NOMO-1 treated with DMSO at 0.1 percent for 48 hours (cell line): ENCODE results near the gene IL12RB1.
A peak's percentile ranks its signal among the peaks of the same experiment; 100 is the strongest.

ENCODE experiments used
- DNase-seq: peaks from one replicate; lab custom pipeline; 2025; ENCODE audit not compliant: unreplicated experiment; lab: John Stamatoyannopoulos, UW

Gene IL12RB1

DNA sequence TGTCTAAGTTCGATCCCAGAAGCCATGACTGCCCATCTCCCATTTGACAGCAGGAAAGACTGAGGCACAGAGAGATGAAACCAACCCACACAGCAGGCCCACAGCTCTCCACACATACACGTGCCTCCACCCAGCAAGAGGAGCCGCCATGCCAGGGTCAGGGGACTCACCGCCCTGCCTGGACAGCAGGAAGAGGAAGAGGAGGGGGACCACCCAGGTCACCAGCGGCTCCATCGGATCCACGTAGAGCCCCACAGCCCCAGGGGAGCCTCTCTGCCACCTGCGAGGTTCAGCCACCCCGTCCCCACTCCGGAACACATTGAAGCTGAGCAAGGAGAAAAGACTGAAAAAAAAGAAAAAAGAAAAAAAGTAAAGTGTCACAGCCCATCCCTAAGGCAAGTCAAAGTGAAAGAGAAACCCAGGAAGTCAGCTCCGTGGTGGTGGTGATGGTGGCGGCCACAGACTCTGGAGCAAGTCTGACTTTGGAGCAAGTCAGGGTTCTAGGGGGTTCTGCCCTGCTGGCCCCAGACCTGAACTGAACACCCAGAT is at the start of gene IL12RB1:
TSS of gene IL12RB1 (minus strand) at position 345 of the 549 bp plus-strand sequence. CDS start at position 234, 111 bp downstream.
- peak; percentile 64 for DNase-seq

DNA sequence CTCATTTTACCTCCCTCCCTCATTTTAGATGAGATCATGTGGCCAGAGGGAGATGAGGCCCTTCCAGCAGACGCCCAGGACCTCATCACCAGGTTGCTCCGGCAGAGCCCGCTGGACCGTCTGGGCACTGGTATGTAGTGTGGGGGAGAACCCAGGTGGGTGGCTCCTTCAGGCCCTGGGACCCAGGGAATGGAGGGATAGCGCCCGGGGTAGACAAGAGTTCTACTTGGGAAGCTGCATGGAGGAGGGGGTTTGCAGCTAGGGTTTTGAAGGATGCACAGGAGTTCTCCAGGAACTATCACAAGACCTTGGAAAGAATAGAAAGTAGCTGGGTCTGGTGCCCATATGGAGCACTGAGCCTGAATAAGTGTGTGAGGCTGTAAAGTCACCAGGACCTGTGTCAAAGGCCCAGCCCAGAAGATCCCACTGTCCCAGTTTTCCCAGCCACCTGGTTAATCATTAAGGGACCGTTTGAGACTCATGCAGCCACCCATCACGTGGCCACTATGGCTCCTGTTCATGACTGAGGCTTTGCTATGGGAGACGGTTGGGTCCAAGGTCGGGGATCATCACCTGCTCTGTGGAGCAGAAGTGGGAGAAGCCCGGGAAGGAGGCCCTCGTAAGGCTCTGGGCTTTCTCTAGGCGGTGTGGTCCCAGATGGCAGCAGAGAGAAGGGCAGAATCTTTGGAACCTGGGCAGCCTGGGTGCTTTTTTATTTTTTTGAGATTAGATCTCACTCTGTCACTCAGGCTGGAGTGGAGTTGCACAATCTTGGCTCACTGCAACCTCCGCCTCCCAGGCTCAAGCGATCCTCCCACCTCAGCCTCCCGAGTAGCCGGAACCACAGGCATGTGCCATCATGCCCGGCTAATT is 49.2 kb upstream of the IL12RB1 start:
- DNase-seq: no peak

DNA sequence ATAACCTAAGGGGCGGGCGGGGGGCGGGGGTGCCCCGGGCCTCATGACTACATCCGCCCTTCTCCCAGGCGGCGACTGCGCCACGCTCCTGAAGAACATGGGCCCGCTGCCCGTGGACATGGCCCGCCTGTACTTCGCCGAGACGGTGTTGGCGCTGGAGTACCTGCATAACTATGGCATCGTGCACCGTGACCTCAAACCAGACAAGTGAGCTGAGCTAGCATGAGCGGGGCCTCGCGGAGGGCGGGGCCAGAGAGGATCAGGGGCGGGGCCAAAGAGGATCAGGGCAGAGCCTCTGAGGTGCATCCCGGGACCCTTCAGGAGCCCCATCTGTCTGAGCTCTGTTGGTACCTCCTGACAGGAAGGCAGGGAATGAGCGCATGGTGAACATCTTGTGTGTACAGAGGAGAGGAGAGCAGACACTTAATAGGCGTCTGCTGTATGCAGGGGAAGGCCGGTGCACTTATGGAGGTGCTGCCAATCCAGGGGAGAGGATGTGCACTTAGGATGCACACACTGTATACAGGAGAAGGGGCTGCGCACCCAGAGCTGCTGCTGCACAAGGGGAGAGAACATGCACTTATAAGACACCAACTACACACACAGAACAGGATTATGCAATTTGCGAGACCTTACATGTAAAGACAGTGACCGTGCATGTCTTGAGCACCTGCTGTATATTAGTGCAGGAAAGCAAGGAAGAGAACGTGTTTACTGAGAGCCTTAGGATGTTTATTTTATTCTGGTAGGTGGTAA is 45.3 kb upstream of the IL12RB1 start:
- no peak for DNase-seq

DNA sequence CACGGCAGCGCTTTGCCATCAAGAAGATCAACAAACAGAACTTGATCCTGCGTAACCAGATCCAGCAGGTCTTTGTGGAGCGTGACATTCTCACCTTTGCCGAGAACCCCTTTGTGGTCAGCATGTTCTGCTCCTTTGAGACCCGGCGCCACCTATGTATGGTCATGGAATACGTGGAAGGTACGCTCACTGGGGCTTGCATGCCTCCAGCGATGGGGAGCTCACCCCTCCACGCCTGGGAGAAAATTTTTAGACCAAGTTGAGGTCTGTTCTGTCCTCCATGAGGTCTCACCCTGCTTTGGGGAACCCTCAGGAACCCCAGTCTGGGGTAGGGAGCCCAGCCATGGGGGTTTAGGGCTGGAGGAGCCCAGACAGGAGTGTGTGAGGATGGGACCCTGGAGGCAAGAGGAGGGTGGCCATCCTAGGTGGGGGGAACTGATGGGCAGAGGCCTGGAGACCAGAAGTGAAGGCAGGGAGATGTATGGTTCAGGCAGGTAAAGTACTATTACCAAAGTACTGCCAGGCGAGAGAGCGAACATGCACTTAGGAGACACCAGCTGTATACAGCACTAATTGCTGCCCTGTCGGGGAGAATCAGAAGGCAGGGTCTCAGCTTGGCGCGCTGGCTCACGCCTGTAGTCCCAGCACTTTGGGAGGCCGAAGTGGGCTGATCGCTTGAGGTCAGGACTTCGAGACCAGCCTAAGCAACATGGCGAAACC is 43.9 kb upstream of the IL12RB1 start:
- no peak for DNase-seq

DNA sequence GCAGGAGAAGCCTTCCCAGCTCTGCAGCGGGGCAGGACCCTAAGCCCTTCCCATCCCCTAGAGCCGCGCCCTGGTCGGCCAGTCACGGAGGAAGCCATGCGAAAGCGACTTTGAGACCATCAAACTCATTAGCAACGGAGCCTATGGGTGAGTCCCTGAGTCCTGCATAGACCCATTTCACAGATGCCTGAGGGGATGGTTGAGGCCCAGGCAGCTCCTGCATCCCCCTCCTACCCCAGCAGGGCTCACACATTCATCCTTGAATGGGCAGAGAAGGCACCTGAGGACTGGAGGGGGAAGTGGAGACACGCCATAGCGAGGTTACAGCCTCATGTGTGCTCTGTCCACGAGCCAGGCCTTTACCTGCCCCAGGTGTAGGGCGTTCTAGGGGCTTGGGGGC is 42.1 kb upstream of the IL12RB1 start:
- no peak for DNase-seq

DNA sequence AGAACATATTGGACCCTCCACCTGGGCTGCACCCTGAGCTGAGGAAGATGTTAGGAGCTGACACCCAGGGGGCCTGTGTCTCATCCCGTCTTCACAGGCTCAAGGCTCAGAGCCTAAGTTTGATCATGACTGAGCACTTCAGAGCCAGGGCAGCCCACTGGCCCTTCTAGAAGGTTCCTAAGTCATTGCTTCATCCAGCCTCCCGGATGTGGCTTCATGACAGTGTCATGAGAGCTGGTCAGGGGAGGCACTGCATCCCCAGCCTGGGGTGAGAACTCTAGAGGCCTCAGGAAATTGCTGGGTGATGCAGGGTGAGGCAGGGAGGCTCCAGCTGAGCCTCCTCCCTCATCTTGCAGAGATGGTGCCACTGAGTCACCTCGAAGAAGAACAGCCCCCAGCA is 41.3 kb upstream of the IL12RB1 start:
- DNase-seq: peak; percentile 61

DNA sequence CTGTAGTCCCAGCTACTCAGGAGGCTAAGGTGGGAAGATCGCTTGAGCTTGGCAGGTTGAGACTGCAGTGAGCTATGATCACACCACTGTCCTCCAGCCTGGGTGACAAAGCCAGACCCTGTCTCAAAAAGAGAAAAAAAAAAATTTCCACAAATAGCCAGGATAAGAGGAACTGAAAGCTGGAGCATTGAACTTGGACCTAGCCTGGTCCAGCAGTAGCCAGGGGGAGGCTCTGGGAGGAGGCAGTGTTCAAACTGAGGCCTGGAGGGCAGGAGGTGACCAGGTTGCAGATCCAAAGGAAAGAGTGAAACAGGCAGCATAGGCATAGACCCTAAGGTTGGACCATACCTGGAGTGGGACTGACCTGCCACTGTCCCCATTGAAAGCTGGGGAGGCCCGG is 39.4 kb upstream of the IL12RB1 start:
- DNase-seq: no peak

DNA sequence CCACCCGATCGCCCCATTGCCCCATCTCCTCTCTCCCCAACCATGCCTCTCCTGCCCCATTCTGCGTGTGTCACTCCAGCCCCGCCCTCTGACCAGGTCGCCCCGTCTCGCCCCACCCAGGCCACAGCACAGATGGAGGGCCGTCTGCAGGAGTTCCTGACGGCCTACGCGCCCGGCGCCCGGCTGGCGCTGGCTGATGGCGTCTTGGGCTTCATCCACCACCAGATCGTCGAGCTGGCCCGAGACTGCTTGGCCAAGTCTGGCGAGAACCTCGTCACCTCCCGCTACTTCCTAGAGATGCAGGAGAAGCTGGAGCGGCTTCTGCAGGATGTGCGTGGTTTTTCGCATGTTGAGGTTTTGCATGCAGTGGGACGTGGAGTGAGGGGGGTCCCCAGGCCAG is 37.1 kb upstream of the IL12RB1 start:
- DNase-seq: no peak

DNA sequence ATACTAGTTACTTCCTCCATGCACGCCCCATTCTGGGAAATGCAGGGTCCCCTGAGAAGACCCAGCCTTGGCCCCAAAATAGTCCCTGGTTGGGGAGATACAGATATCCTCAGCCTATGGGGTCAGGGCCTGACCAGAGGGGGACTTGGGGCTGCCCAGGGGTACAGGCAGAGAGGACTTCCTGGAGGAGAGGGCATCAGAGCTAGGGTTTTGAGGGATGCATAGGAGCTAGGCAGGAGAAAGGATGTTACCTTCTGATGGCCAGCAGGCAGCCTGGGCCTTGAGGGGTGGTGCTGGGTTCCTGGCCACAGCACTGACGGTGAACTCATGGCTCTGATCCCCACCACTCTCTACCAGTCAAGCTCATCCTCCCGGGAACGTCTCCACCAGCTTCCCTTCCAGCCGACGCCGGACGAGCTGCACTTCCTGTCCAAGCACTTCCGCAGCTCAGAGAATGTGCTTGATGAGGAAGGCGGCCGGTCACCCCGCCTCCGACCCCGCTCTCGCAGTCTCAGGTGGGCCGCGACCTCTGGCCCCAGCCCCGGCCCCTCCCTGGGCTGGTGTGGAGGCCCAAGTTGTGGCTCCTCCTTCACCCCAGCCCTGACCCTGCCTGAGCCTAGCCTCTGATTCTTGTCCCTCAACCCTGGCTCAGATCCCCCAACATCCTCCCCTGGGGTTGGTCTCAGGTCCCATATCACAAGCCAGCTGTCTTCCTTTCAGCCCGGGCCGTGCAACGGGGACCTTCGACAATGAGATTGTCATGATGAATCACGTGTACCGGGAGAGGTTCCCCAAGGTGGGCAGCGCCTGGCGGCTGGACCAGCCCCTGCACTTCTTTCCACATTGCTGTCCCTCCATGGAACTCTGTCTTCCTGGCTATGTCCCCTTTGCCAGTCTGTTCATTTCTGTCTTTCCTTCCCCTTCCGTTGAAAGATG is 36.4 kb upstream of the IL12RB1 start:
- no peak for DNase-seq

DNA sequence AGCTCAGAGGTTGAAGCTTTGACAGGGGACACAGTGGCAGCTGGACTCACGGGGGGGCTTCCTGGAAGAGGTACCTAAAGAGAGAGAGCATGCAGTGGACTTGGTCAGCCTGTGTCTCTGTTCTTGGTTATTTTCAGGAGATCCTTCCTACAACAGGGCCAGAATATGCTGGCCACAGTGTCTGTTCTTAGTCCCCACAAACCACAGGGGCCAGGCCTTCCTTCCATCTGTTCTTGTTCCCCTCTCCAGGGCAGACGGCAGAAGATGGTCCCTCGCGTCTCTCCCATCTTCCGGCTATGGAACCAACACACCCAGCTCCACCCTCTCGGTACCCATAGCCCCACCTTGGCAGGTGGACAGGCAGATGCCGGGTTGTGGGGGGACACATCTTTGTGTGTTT is 35.7 kb upstream of the IL12RB1 start:
- DNase-seq: no peak

DNA sequence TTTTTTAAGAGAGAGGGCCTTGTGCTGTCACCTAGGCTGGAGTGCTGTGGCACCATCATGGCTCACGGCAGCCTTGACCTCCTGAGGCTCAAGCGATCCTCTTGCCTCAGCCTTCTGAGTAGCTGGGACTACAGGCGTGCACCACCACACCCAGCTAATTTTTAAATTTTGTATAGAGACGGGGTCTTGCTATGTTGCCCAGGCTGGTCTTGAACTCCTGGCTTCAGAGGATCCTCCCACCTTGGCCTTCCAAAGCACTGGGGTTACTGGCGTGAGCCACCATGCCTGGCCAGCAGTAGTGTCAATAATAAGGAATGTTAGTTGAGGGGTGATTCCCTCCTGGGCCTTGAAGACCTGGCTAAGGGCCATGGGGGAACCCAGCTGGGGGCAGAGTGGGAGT is 34.4 kb upstream of the IL12RB1 start:
- no peak for DNase-seq

DNA sequence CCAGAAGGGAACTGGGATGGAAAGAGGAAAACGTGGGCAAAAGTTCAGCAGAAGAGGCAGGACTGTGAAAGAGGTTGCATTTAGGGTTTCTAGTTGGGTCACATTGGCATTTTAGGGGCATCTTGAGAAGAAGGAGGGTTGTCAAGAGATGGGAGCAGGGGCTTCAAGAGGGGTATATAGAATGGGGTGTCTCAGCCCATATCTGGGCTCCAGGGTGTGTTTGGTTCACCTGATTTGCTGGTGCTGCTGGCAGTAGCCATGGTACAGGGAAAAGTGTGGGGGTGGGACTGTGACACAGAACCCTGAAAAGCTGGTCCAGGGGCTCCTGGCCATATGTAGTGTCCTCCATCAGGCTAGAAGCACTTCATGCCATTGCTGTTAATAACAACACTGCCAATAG is 33.4 kb upstream of the IL12RB1 start:
- DNase-seq: no peak

DNA sequence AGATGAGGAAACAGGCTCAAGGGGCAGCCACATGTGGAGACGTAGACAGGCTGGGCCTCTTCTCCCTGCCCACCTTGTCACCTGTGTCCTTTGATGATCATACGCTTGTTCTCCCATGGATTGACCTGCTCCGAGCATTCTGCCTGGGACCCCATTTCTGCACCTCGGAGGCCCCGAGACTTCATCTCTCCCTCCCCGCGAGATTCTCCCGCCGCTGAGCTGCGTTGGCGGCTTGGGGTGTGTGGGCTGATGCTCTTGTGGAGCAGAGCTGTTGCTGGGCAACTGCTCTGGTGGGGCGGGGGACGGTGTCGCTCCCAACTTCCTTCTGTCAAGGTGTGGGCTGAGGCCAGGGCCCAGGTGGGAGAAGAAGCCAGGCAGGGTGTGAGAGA is 33.0 kb upstream of the IL12RB1 start:
- DNase-seq: no peak

DNA sequence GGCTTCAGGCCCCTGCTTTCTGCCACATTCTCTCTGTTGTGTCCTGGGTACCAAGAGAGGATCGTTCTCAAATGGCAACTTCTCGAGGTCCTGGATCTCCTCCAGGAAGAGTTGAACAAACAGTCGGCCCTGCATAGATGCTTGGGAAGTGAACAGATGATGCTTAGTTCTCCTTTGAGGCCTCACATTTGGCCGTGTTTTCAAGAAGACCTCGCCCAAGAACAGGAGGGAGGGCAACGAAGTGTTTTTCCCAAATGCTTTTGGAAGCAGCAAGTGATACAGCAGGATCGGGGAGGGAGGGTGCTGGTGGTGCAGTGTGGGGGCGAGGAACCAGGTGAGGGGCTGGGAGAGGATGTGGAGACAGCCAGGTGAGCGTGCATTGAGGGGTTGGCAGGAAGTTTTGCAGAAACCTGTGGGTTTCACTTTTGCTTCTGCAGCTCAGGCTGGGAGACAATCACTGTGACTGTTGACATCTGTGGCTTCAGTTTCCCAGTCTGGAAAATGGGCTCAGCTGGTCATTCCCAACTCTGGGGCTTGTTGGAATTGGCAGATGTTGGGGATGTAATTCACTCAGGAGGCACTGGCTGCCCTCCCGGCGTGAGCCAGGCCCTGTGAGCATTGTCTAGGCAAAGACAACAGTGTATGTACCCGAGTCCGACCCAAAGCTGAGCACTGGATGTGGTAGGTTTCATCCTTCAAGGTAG is 32.4 kb upstream of the IL12RB1 start:
- no peak for DNase-seq

DNA sequence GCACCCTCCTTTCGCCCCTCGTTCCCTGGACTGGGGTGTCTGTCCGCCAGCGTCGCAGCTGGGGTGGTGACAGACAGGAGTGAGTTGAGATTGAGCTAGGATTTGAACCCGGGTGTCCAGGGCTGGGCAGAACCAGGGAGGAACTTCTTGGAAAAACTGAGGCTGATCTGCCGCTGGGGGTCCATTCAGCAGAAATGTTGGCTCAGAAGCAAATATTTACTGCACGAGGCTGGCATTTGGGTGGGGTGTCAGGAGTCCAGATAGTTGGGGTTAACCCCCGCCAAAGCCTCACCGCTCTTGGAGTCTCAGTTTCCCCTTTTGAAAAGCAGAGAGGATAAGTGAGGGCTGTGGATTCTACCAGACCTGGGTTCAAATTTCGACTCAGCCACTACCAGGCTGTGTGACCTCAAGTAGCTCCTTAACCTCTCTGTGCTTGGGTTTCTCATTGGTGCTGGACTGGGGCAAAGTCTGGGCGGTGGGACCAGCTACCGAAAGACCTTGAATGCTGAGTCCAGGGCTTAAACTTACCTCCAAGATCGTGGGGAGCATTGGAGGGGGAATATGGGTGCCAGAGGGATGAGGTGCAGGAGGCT is 31.8 kb upstream of the IL12RB1 start:
- DNase-seq: no peak

DNA sequence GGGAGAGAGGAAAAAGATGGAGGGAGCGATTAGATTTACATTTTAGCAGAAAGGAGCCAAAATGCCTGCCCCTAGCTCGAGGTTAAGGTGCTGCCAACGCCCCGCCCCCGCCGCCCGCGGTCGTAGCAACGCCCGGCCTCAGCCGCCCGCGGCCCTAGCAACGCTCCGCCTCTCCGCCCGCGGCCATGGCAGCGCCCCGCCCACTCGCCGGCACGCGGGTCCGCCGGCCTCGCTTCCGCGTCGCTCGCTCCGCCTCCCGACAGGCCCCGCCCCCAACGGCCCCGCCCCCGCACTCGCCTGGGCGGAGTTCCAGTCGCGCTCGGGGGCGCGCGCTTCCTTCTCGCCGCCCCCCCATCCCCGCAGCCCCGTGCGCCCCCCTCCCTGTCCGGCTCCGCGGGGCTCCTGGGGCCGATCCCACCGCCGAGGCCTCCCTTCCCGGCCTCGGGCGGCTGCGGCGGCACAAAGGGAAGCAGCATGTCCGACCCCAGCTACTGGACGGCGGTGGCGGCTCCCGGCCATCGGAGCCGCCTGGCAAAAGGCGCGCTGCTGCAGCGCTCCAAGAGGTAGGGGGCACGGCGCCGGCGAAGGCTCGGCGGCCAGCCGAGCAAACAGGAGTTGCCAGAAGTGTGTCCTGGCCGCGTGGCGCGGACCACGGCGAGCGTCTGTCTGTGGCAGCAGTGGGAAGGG is 31.1 kb upstream of the IL12RB1 start:
- peak; percentile 76 for DNase-seq

DNA sequence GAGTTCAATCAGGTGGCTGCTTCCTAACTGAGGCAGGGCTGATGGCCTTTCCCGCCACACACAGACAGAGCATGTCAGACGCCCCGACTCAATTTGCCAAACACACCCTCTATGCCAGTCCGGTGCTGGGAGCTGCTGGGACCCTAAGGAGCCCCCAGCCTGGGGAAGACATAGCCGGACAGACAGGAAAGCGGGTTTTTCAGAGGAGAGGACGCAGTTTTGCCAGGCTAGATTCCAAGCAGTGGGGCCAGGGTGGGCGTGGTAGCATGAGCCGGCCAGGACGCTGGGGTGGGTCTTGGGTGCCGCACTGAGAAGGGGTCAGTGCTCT is 30.6 kb upstream of the IL12RB1 start:
- no peak for DNase-seq

DNA sequence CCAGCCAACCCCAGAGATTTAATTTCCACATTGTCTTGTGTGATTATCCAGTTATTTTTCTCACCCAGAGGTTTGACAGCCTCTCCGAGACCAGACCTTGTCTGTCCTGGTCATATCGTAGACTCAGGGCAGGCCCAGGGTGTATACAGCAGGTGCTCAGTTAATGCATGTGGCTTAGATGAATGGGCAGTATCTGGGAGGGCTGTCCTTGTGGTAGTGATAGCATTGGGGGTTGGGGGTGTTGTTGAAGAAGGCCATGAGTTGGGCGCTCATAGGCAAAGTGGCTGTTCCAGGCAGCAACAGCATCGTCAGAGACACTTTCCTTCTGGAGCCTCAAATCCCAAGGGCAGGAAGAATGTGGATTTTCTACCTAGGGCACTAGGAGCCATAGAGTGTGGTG is 27.7 kb upstream of the IL12RB1 start:
- DNase-seq: no peak

DNA sequence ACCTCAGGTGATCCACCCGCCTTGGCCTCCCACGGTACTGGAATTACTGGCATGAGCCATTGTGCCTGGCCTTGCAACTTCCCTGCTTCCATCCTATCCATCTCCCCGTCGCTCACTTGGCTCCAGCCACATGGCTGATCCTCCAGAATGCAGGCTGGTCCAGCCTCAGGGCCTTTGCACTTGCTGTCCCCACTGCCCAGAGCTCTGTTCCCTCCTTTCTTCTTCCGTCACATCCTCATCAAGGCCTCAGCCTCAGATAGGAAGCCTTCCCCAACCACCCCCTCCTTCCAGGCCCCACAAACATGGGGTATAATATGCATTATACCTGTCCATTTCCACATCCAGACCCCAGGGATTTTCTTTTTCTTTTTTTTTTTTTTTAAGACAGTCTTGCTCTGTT is 27.1 kb upstream of the IL12RB1 start:
- DNase-seq: no peak
